Measurements from ENCODE around the gene PCDHA8.
"Not testable (repeated sequence)": the region's sequence is repeated elsewhere in the genome, so short reads cannot be mapped to it uniquely, and the experiment has no call there.

The PCDHA8 gene

DNA sequence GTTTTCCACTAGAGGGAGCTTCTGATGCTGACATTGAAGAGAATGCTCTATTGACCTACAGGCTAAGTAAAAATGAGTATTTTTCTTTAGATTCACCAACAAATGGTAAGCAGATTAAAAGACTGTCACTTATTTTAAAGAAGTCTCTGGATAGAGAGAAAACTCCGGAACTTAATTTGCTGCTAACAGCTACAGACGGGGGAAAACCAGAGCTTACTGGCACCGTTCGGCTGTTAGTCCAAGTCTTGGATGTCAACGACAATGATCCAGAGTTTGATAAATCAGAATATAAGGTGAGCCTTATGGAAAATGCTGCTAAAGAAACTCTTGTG, 28.5 kb downstream of the PCDHA8 start:
- no peak for DNase-seq (ENCODE audit: low read depth, low spot score)

DNA sequence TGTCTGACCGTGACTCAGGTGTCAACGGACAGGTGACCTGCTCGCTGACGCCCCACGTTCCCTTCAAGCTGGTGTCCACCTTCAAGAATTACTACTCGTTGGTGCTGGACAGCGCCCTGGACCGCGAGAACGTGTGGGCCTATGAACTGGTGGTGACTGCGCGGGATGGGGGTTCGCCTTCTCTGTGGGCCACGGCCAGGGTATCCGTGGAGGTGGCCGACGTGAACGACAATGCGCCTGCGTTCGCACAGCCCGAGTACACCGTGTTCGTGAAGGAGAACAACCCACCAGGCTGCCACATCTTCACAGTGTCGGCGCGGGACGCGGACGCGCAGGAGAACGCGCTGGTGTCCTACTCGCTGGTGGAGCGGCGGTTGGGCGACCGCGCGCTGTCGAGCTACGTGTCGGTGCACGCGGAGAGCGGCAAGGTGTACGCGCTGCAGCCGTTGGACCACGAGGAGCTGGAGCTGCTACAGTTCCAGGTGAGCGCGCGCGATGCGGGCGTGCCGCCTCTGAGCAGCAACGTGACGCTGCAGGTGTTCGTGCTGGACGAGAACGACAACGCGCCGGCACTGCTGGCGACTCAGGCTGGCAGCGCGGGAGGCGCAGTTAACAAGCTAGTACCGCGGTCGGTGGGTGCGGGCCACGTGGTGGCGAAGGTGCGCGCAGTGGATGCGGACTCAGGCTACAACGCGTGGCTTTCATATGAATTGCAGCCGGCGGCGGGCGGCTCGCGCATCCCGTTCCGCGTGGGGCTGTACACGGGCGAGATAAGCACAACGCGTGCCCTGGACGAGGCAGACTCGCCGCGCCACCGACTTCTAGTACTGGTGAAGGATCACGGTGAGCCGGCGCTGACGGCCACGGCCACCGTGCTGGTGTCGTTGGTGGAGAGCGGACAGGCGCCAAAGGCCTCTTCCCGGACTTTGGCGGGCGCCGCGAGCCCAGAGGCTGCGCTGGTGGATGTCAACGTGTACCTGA, 29.5 kb downstream of the PCDHA8 start:
- DNase-seq (ENCODE audit: low read depth, low spot score), result no peak

DNA sequence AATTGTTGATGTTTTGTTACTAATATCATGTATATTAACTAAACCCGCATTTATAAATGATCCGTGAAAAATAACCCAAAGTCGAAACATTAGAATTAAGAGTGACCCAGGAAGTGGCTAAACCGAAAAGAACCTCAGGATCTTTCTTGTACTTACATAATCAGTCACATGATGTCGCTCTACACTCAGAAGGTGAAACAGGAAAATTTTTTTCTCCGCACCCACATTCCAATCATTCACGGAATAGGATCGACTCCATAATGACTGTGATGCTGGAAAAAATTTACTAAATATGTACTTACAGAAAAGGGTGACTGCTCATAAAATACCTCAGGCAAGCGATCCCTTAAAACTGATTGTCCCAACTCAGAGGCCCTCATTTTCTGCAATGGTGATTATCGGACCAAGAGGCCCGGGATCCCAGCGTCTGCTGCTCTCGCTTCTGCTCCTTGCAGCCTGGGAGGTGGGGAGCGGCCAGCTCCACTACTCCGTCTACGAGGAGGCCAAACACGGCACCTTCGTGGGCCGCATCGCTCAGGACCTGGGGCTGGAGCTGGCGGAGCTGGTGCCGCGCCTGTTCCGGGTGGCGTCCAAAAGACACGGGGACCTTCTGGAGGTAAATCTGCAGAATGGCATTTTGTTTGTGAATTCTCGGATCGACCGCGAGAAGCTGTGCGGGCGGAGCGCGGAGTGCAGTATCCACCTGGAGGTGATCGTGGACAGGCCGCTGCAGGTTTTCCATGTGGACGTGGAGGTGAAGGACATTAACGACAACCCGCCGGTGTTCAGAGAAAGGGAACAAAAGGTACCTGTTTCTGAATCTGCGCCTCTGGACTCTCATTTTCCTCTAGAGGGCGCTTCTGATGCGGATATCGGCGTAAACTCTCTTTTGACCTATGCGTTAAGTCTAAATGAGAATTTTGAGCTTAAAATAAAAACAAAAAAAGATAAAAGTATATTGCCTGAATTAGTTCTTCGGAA, 34.4 kb downstream of the PCDHA8 start, which contains the start of gene PCDHA12:
PCDHA12 (plus strand) TSS at position 224 of the 981 bp plus-strand sequence; CDS start at position 389, 165 bp downstream.
- DNase-seq (ENCODE audit: low read depth, low spot score), result no peak

DNA sequence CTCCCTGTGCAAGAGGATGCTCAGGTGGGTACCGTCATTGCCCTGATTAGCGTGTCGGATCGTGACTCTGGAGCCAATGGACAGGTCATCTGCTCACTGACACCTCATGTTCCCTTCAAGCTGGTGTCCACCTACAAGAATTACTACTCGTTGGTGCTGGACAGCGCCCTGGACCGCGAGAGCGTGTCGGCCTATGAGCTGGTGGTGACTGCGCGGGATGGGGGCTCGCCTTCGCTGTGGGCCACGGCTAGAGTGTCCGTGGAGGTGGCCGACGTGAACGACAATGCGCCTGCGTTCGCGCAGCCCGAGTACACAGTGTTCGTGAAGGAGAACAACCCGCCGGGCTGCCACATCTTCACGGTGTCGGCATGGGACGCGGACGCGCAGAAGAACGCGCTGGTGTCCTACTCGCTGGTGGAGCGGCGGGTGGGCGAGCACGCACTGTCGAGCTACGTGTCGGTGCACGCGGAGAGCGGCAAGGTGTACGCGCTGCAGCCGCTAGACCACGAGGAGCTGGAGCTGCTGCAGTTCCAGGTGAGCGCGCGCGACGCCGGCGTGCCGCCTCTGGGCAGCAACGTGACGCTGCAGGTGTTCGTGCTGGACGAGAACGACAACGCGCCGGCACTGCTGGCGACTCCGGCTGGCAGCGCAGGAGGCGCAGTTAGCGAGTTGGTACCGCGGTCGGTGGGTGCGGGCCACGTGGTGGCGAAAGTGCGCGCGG, 35.7 kb downstream of the PCDHA8 start:
- DNase-seq (ENCODE audit: low read depth, low spot score), result not testable (repeated sequence)

- DNase-seq (ENCODE audit: low read depth, low spot score), result no peak
These were observed 36.2 kb downstream of the PCDHA8 start for GRCh38 chr5:140877262-140877581.

DNA sequence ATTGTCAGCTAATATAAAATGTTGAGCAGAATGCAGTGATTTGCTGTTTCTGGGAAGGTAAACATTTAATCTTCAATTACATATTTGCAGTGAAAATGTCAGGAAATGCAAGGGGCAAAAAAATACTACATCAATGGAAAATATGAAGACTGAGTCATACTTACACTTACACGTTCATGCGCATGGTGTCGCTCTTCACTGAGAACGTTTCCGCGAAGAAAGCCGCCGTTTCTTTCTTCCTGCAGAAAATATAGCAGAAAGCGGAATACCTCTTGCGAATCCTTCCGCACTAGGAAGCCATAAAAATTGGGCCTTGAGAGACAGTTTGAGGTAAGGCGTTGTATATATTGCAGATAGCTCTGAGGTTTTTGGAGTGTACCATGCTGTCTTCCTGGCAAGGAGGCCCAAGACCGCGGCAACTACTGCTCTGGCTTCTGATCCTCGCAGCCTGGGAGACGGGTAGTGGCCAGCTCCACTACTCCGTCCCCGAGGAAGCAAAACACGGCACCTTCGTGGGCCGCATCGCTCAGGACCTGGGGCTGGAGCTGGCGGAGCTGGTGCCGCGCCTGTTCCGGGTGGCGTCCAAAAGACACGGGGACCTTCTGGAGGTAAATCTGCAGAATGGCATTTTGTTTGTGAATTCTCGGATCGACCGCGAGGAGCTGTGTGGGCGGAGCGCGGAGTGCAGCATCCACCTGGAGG, 41.1 kb downstream of the PCDHA8 start, which contains the start of gene PCDHA13:
PCDHA13 (plus strand) TSS at position 236 of the 702 bp plus-strand sequence; CDS start at position 381, 145 bp downstream.
- DNase-seq (ENCODE audit: low read depth, low spot score), result no peak

DNA sequence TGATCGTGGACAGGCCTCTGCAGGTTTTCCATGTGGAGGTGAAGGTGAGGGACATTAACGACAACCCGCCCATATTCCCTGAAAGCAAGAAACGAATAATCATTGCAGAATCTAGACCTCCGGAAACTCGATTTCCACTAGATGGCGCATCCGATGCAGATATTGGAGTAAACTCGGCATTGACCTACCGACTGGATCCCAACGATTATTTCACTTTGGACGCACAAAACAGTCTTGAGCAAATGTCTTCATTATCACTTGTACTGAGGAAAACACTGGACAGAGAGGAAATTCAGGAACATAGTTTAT, 41.6 kb downstream of the PCDHA8 start:
- no peak for DNase-seq (ENCODE audit: low read depth, low spot score)

GRCh38 chr5:140883373-140883772, 42.4 kb downstream of the PCDHA8 start:
- DNase-seq (ENCODE audit: low read depth, low spot score), result no peak

GRCh38 chr5:140883927-140884697, 43.1 kb downstream of the PCDHA8 start:
- DNase-seq (ENCODE audit: low read depth, low spot score), result no peak

Data from brain pericyte (primary cell).